COLO668 (cell line): Measurements from ENCODE around the gene OR5C1.
"Not testable (repeated sequence)": the region's sequence is repeated elsewhere in the genome, so short reads cannot be mapped to it uniquely, and the experiment has no call there.

ENCODE experiments used
- DNase-seq: peaks from one replicate; lab custom pipeline; 2025; ENCODE audit not compliant: unreplicated experiment; lab: John Stamatoyannopoulos, UW

OR5C1 gene

DNA sequence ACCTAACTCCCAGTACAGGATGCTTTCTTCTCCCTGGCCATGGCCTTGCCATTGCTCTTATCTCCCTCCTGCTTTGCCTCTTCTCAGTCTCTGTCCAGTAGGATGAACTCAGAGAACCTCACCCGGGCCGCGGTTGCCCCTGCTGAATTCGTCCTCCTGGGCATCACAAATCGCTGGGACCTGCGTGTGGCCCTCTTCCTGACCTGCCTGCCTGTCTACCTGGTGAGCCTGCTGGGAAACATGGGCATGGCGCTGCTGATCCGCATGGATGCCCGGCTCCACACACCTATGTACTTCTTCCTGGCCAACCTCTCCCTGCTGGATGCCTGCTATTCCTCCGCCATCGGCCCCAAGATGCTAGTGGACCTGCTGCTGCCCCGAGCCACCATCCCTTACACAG is at the start of gene OR5C1:
Gene OR5C1 (plus strand): TSS at position 103 of the 400 bp plus-strand sequence. CDS start 0 bp downstream, at position 103.
- no peak for DNase-seq

DNA sequence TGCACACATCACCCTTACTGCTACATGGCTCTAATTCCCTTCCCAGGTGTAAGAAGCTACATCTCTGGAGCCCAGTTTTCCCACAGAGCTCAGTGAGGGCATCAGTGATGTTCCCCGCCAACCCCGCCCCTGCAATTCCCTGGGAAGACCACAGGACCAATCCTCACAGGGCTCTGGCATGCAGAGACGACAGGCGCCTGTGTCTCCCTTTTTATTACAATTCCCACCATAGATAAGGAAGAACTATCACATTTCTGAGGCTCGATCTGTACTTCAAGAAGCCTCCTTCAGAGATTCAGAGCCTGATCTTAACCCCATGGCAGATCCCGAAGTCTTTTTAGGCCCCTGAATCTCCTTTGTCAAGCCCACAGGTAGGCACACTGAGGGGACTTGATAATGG is 46.7 kb upstream of the OR5C1 start, which contains the start of gene OR1L6:
Gene OR1L6 (plus strand): TSS at position 301 of the 400 bp plus-strand sequence. CDS start 7,545 bp downstream, outside the sequence.
- no peak for DNase-seq

DNA sequence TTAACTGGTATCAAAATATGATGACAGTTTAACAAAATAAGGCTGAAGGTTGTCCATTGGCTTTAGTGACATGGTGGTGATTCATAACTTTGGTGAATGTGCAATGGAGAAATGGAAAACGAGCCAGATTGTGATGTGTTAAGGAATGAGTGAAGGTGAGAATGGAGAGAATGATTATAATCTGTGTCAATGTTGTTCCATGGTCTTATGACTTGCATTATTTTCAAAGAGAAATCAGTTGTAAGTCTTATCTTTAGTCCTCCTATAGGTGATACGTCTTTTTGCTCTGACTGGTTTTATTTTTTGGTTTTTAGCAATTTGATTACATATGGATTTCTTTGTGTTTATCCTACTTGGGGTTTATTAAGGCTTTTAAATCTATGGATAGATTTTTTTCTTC is 33.9 kb upstream of the OR5C1 start:
- DNase-seq = no peak

DNA sequence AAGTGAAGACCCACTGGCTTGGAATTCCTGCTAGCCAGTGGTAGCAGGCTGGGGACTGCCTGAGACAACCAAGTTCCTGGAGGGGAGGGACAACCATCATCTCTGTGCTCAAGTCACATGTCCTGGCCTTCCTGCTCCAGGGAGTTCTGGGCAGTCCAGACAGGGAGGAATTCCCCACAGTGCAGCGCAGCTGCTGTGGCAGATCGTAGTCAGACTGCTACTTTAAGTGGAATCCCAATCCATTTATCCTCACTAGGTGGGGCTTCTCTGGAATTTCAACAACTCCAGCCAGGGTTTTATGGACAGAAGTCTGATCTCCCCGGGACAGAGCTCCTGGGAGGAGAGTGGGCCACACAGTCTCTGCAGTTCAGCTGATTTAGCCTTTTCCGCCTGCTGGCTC is 20.9 kb upstream of the OR5C1 start:
- DNase-seq = no peak

DNA sequence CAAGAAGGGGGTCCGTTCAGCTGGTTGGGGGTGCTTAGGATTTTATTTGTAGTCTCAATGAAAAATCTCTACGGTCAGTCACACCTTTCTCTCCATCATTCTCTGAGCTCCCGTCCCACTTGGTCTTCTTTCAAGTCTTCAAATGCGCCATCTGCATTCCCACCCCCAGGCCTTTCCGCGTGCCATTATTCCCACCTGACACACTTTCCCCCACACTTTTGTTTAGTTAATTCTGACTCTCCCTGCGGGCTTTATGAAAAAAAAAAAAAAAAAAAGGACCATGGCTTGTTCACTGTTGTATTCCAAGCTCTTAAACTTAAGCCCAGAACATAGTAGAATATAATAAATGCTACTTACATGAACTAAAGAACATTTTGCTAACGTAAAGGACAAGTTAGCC is 11.7 kb upstream of the OR5C1 start:
- DNase-seq = no peak

DNA sequence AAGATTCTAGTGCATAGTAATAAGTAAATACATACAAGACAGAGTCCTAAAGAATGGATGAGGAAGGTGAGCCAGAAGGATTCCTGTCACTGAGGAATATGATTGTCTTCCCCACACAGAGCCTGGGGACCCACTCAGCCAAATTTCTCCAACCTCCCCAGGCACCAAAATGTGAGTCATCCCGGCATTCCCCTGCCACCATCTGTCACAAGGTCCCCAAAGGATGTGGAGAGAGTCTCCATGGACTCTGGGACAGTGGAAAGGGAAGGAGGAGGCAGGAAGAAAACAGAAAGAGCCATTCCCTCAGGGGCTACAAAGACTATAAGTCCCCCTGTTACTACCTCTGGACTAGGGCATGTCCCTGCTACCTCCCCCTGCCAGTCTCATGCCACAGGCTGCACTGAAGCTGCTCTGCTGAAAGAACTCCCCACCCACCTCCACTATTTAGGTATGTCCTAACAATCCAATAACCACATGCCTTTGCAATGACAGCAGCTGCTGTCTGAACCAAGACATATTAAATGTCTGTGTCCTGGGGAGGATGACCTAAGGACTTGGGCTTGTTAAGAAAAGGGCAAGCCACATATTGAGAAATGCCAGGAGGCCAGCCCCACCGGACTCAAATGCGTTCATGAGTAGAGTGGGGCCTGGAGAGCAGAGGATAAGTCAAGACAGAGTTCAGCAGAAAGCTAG is 10.7 kb upstream of the OR5C1 start:
- no peak for DNase-seq

DNA sequence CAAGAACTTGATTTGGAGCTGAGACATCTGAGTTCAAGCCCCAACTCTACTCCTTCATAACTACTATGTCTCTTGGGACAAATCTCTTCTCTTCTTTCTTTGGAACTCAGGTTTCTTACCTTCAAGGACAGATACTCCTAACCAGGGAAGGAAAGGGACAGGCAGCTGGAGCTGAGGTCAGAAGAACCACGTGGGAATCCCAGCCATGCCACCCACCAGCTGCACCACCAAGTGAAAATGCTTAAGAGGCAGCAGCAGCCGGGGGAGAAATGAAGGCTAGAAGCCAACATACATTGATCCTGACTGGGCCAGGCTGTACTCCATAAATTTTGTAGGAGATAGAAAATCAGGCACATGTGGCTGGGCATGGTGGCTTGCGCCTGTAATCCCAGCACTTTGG is 9.6 kb upstream of the OR5C1 start:
- no peak for DNase-seq

DNA sequence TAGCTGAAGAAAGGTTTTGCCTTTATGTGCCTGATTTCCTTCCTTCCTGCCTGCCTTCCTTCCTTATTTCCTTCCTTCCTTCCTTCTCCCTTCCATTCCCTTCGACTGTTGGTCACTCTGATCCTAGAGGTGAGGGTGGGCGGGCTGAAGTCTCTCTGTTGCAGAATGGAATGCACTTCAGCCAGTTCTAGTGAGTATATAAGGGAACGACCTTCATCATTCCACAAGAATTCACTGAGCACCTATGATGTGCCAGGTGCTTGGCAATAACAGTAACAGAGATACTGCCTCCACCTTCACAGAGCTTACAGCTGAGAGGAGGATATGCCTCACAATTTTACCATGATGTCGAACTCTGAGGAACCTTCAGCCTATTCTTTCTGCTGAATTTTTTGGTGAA is 8.7 kb upstream of the OR5C1 start:
- no peak for DNase-seq

DNA sequence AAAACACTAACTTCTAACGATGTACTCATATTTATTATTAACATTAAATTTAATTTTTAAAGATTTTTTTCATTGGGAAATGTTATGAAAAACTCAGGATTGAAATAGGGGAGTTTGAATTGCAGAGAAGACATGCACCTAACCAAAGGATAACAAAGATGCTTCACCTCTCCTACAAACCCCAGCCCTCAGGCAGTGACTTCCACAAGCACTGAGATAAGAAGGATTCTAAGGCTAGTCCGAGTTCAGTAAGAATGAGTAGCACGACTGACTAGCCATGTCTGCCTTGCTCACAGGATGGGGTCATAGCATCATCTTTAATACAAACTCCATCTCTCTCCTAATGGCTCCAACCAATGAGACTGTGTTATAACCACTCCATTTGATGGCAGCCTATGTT is 7.1 kb upstream of the OR5C1 start:
- DNase-seq = no peak

DNA sequence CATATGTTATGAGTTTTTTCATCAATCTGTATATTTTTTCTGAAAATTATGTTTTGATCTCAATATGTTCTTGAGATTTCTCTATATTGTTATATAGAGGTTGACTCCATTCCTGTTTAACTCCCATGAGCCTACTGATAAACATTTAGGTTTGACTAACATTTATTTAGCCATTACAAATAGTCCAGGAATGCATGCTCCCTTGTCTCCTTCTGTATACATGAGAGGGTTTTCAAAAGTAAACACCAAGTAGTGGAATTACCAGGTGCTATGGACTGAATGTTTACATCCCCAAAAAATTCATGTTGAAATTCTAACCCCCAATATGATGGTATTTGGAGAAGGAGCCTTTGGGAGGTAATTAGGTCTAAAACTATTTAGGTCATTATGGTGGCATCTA is 3.5 kb upstream of the OR5C1 start:
- no peak for DNase-seq

DNA sequence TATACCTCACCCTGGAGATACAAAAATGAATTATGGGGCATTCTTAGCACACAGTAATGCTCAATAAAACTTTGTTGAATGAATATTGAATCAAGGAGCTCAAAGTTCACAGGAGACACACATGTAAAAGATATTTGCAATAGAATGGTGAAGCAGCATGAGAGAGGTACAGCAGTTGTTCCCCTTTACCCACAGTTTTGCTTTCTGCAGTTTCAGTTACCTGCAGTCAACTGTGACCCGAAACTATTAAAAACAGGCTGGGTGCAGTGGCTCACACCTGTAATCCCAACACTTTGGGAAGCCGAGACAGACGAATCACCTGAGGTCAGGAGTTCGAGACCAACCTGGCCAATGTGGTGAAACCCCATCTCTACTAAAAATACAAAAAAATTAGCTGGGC is 2.4 kb upstream of the OR5C1 start:
- DNase-seq = no peak

DNA sequence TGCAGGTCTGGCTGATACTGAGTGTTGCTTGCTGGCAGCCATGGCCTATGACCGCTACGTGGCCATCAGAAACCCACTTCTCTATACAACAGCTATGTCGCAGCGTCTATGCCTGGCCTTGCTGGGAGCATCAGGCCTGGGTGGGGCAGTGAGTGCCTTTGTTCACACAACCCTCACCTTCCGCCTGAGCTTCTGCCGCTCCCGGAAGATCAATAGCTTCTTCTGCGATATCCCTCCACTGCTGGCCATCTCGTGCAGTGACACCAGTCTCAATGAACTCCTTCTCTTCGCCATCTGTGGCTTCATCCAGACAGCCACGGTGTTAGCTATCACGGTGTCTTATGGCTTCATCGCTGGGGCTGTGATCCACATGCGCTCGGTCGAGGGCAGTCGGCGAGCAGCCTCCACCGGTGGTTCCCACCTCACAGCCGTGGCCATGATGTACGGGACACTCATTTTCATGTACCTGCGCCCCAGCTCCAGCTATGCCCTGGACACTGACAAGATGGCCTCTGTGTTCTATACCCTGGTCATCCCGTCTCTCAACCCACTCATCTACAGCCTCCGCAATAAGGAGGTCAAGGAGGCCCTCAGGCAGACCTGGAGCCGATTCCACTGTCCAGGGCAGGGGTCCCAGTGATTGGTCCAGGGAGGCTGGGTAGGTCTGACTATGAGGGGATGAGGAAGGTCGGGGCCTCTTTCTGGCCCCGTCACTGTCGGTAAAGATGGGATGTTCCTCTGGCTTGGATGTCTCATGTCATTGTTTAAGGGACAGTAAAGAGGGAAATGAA is 718 bp downstream of the OR5C1 start:
- no peak for DNase-seq

DNA sequence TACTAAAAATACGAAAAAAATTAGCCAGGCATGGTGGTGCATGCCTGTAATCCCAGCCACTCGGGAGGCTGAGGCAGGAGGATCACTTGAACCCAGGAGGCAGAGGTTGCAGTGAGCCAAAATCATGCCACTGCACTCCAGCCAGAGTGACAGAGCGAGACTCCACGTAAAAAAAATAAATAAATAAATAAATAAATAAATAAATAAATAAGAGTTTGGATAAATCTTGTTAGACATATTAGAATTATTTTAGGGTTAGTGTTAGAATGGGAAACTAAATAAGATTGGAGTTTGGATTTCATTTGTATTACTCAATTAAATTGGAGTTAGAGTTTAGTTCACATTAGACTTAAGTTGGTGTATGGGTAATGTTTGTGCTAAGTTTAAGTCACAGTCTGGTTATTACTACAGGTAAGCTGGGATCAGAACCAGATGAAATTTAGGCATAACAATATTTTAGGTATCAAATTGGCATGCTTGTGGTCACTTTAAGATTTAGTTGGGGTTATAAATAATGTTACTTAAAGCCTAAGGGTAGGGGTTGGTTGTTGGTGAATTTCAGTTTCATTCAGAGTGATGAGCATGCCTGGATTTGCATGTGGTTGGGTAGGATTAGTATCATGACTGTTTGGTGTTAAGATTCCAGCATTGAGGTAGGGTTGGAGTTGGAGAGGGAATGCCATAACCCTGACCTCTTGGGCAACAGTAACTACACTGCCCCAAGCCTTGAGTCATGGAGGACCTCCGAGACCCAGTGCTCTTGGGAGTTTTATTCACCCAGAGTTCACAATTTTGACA is 3.3 kb downstream of the OR5C1 start:
- DNase-seq = no peak

DNA sequence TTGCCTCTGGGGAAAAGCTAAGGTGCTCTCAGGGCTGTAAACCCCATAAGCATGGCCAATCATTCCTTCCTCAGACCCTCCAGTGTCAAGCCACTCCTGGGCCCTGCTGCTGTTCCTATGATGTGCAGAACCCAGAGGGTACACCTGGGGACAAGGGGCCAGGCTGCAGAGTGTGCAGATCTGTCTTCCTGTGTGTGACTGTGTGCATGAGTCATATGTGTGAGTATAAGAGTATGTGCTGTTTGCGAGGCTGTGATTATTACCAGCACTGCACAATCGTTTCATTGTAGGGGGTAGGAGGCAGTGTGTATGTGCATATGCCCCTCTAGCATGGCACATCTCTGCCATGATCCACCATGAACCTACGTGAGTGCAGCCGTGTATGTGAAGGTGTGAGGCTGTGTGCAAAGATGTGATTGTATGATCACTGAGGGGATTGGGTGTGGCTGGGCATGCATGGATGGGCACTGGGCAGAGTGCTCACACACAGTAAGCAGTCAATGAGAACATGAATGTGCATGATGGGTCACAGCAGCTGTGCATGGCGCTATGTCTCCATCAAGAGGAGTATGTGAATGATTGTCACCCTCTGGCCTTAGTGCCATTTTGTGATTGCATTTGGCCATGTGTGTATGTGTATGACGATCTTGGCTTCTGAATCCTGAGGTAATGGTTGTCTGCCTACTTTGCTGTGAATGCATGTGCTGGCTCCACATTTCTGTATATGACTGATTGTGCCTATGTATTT is 8.8 kb downstream of the OR5C1 start:
- DNase-seq = peak; percentile 6

DNA sequence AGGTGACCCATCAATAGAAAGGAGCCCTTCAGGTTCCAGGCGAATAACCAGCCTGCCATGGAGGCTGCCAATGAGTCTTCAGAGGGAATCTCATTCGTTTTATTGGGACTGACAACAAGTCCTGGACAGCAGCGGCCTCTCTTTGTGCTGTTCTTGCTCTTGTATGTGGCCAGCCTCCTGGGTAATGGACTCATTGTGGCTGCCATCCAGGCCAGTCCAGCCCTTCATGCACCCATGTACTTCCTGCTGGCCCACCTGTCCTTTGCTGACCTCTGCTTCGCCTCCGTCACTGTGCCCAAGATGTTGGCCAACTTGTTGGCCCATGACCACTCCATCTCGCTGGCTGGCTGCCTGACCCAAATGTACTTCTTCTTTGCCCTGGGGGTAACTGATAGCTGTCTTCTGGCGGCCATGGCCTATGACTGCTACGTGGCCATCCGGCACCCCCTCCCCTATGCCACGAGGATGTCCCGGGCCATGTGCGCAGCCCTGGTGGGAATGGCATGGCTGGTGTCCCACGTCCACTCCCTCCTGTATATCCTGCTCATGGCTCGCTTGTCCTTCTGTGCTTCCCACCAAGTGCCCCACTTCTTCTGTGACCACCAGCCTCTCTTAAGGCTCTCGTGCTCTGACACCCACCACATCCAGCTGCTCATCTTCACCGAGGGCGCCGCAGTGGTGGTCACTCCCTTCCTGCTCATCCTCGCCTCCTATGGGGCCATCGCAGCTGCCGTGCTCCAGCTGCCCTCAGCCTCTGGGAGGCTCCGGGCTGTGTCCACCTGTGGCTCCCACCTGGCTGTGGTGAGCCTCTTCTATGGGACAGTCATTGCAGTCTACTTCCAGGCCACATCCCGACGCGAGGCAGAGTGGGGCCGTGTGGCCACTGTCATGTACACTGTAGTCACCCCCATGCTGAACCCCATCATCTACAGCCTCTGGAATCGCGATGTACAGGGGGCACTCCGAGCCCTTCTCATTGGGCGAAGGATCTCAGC is 11.6 kb downstream of the OR5C1 start, which contains the start of gene OR1K1:
Gene OR1K1 (plus strand): TSS at position 58 of the 995 bp plus-strand sequence. CDS start 0 bp downstream, at position 58.
- no peak for DNase-seq

DNA sequence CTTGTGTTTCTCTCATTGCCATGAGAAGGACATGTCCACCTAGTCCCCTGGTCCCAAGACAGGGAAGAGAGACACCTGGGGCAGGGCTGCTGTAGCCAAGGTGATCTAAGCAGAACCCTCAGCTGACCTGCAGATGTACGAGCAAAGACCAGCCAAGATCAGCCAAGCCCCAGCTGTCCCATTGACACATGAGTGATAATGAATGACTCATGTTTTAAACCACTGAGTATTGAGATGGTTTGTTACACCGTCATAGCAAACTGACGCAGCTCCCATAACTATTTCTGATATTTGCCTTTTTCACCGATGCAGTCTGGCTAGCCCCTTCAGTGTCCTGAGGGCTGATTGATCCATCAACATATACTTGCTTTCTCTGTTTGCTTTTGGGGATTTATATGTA is 17.9 kb downstream of the OR5C1 start:
- DNase-seq = no peak

DNA sequence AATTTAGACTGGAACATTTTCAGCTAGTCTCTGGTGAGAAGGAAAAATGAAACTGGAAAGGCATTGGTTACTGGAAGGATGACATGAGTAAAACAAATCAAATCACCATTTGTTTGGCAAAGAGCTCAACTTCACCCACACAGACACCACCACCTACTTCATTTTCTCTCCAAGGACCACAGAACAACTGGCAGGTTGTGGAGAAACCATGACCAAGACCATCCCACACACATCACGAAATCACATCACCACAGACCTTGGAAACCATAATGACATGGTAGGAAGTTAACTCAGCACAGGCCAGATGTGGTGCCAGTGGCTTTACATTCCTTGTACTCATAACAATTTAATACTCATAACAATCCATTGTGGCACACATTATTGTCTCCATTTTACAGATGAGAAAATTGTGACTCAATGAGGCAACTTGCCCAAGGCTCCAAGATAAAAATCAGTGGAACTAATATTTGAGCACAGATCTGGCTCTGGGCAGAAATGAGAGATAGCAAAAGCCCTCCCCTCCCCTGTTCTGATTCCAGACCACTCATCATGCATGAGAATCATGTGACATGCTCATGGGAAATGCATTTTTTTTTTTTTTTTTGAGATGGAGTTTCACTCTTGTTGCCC is 18.7 kb downstream of the OR5C1 start:
- no peak for DNase-seq

DNA sequence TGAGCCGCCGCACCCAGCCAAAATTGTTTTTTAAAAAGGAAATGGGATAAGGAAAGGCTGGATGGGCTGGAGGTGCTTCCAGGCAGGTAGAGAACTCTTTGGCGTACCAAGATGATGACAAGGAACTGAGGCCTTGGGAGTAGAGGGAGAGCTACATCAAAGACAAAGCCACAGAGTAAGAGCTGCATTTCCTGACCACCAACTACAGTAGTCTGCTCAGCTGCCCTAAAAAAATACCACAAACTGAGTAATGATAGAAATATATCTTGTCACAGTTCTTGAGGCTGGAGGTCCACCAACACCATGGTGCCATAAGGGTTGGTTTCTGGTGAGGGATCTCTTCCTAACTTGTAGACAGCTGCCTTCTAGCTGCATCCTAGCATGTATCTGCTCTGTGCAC is 19.4 kb downstream of the OR5C1 start:
- DNase-seq = no peak

DNA sequence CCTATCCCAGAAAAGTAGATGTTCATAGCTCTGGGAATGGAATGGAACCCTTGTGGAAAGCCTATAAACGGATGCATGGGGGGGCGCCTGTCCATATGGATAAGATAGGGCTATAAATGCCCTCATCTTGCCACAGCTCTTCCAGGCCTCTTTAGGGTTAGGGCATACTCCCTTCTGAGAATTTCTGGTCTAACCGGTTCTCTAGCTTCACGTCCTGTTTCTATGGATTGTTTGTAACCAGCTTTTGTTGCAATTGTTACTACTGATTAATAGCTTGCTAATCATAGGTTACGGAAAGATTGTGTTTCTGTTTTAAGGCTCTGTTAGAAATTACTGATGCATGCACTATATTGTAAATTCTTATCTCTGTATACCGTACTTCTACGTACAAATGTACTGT is 20.5 kb downstream of the OR5C1 start:
- not testable (repeated sequence) for DNase-seq
